Gastrocnemius medialis (tissue), 4 donors: Measurements from ENCODE around the gene COL4A1.

ENCODE experiments used
- POLR2A ChIP-seq, 2 donors: fragments of 450-650 bp; IDR thresholded peaks; one replicate each; pipeline ENCODE4 v1.6.1; 2017; ENCODE audit warnings: antibody characterized with exemption in 2 of 2, mild to moderate bottlenecking in 2 of 2, moderate library complexity in 2 of 2
- TF ChIP-seq, protein P1 (sequence below), 5 experiments: fragments of 450-650 bp in 3 of 5; fragments of 200-600 bp in 2 of 5; sonication (generic) in 2 of 5; IDR thresholded peaks in 4 of 5; conservative IDR thresholded peaks in 1 of 5; 1 replicate in 4 of 5; 2 replicates in 1 of 5; pipeline ENCODE4 v1.5.1; 2016 to 2019; ENCODE audit warnings: antibody characterized with exemption in 5 of 5, mild to moderate bottlenecking in 3 of 5, moderate library complexity in 3 of 5

DNA sequence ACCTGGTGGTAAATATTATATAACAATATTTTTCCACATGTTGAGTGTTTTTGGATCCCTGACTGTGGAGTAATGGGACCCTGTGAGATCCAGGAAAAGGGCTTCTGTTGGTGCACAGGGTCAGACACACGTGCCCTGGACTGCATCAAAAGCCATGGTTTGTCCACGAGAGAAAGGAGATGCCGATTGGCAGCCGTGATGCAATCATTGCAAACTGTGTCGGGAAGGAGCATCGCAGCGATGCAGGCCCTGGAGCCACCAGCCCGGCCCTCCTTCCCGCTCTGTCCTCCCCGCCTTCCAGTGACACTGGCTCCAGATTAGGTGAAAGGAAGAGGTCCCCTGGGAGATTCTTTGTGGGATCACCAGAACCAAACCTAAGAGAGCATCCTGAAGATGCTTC is 9.2 kb upstream of the COL4A1 start:
- TF ChIP-seq, protein P1, sequence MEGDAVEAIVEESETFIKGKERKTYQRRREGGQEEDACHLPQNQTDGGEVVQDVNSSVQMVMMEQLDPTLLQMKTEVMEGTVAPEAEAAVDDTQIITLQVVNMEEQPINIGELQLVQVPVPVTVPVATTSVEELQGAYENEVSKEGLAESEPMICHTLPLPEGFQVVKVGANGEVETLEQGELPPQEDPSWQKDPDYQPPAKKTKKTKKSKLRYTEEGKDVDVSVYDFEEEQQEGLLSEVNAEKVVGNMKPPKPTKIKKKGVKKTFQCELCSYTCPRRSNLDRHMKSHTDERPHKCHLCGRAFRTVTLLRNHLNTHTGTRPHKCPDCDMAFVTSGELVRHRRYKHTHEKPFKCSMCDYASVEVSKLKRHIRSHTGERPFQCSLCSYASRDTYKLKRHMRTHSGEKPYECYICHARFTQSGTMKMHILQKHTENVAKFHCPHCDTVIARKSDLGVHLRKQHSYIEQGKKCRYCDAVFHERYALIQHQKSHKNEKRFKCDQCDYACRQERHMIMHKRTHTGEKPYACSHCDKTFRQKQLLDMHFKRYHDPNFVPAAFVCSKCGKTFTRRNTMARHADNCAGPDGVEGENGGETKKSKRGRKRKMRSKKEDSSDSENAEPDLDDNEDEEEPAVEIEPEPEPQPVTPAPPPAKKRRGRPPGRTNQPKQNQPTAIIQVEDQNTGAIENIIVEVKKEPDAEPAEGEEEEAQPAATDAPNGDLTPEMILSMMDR (IDR thresholded peaks at IDR 0.05 in 4 of 5, conservative IDR thresholded peaks at IDR 0.05 in 1 of 5) = no peak
- no peak for TF ChIP-seq POLR2A (IDR thresholded peaks at IDR 0.05)
